Natural killer cell (primary cell): Measurements from ENCODE around the gene EIF3A. TPM values are rescaled to one million over a fixed set of nuclear protein-coding genes. Genes with fewer than 3 reads are reported as not detected.

ENCODE experiments used
- ATAC-seq, 3 donors: fragments of 150-1000 bp in 2 of 3; fragments of 200-7000 bp in 1 of 3; cut with Tn5 transposase; 1 replicate in 1 of 3; 2 replicates in 2 of 3; pipeline ENCODE4 v1.10.0; 2021; ENCODE audit warnings: mild to moderate bottlenecking in 2 of 3, moderate library complexity in 2 of 3
- DNase-seq, 2 donors: peaks; one replicate each; pipeline versions ENCODE4 v3.0.0 to v3.0.0-alpha.2; 2013 to 2021; ENCODE audit warnings: mixed read lengths in 1 of 2
- H3K27ac ChIP-seq: one replicate; pipeline ENCODE4 v1.5.1; 2013; ENCODE audit warnings: mild to moderate bottlenecking, low read length
- H3K27me3 ChIP-seq: one replicate; pipeline ENCODE4 v1.6.1; 2013; ENCODE audit warnings: low read length; ENCODE audit not compliant: control insufficient read depth, insufficient read depth
- H3K36me3 ChIP-seq: one replicate; pipeline ENCODE4 v1.6.1; 2013; ENCODE audit warnings: low read length; ENCODE audit not compliant: control insufficient read depth, insufficient read depth
- H3K4me1 ChIP-seq: one replicate; pipeline ENCODE4 v1.6.1; 2013; ENCODE audit warnings: low read length; ENCODE audit not compliant: control insufficient read depth, insufficient read depth
- H3K4me3 ChIP-seq: one replicate; pipeline ENCODE4 v1.5.1; 2013; ENCODE audit warnings: low read length
- H3K9me3 ChIP-seq: one replicate; pipeline ENCODE4 v1.6.1; 2013; ENCODE audit warnings: low read length; ENCODE audit not compliant: control insufficient read depth, insufficient read depth
- H3K27ac Mint-ChIP-seq, 2 donors: one replicate each; pipeline ENCODE4 v1.8.0; 2022; ENCODE audit warnings: mild to moderate bottlenecking in 2 of 2, mixed read lengths in 2 of 2, moderate library complexity in 1 of 2
- H3K27me3 Mint-ChIP-seq, 2 donors: one replicate each; pipeline ENCODE4 v1.8.0; 2022; ENCODE audit warnings: low read depth in 2 of 2, mixed read lengths in 2 of 2
- H3K36me3 Mint-ChIP-seq: one replicate; pipeline ENCODE4 v1.8.0; 2022; ENCODE audit warnings: mixed read lengths
- H3K4me1 Mint-ChIP-seq, 2 donors: one replicate each; pipeline ENCODE4 v1.8.0; 2022; ENCODE audit warnings: mixed read lengths in 2 of 2
- H3K4me3 Mint-ChIP-seq: one replicate; pipeline ENCODE4 v1.8.0; 2022; ENCODE audit warnings: mild to moderate bottlenecking, moderate library complexity, mixed read lengths
- H3K9me3 Mint-ChIP-seq, 2 donors: one replicate each; pipeline ENCODE4 v1.8.0; 2022; ENCODE audit warnings: mixed read lengths in 2 of 2
- CTCF ChIP-seq: fragments of 200-600 bp; IDR thresholded peaks from one replicate; pipeline ENCODE4 v1.8.0; 2022; ENCODE audit warnings: antibody characterized with exemption
- WGBS: methylation state at CpG from one replicate; pipeline ENCODE4 v1.1.7; 2013; ENCODE audit warnings: missing lambda C conversion rate; ENCODE audit not compliant: insufficient coverage; 5-methylcytosine and 5-hydroxymethylcytosine counted together
- intact Hi-C: fragments of 100-400 bp; cut with micrococcal nuclease; formaldehyde crosslinking; loops from one replicate; pipeline ENCODE4 v1.14.2; 2022
- total RNA-seq, 4 donors: library from RNA; stranded (reverse); fragments of 120-200 nt in 1 of 4; gene quantifications; one replicate each; pipeline versions ENCODE4 v1.2.3 to v1.2.4, GENCODE V29; 2013 to 2022

The EIF3A gene
- total RNA-seq, 3 donors from 2014 or later (not counting 1 experiment from before 2014, with no cell fraction given), result 102 to 115 (median 110) TPM

- Mint-ChIP-seq H3K27me3 (no peaks in the 10 kb centered on the region), H3K9me3 (no peaks in the 10 kb centered on the region), H3K4me1 (peaks cover 7% of the 10 kb centered on the region in 2 donors), H3K27ac (peak overlapping the region; percentile 79 to 82), H3K4me3 (no peak overlapping the region), H3K36me3 (peaks cover 3% of the 10 kb centered on the region)
- no peak for ATAC-seq
- H3K27me3 ChIP-seq, result no peaks in the 10 kb centered on the region
- H3K27ac ChIP-seq, result peak overlapping the region; percentile 64
- H3K4me3 ChIP-seq, result no peak overlapping the region
- peaks cover 42% of the 10 kb centered on the region for H3K36me3 ChIP-seq
- H3K4me1 ChIP-seq, result peaks cover 17% of the 10 kb centered on the region
- no peak for TF ChIP-seq CTCF
- intact Hi-C loops, result loop anchor here (1.0 to 5.0 kb wide), 2 partner anchors 39 to 44 kb away; partner anchors contain the start of genes EIF3A and SFXN4
- DNase-seq, result no peak
- 100% methylated on average over 2 of the region's 2 CpGs for WGBS
- no peaks in the 10 kb centered on the region for H3K9me3 ChIP-seq
Measured at GRCh38 chr10:119120875-119121274, 40.3 kb upstream of the EIF3A start.

- Histone ChIP-seq H3K36me3 (peaks cover 43% of the 10 kb centered on the region), H3K4me1 (peaks cover 17% of the 10 kb centered on the region), H3K4me3 (no peak overlapping the region), H3K9me3 (no peaks in the 10 kb centered on the region), H3K27me3 (no peaks in the 10 kb centered on the region), H3K27ac (peak overlapping the region; percentile 64)
- H3K27ac Mint-ChIP-seq, result peak overlapping the region; percentile 79 to 82
- H3K4me3 Mint-ChIP-seq, result no peak overlapping the region
- H3K4me1 Mint-ChIP-seq, result peaks cover 7% of the 10 kb centered on the region in 2 donors
- H3K36me3 Mint-ChIP-seq, result no peaks in the 10 kb centered on the region
- DNase-seq (peak in 1 of 2 donors; percentile 63), ATAC-seq (peak; percentile 88 to 97 (median 96))
- intact Hi-C loops, result loop anchor here (1.0 to 5.0 kb wide), 2 partner anchors 38 to 45 kb away; partner anchors contain the start of genes EIF3A and SFXN4
- H3K27me3 Mint-ChIP-seq, result no peaks in the 10 kb centered on the region
- 18% methylated on average over 3 of the region's 4 CpGs for WGBS
- no peaks in the 10 kb centered on the region for H3K9me3 Mint-ChIP-seq
- no peak for TF ChIP-seq CTCF
Measured at GRCh38 chr10:119120413-119120867, 39.8 kb upstream of the EIF3A start.

- WGBS, result 100% methylated on average over 1 of the region's 1 CpG
- no peaks in the 10 kb centered on the region for H3K27me3 Mint-ChIP-seq
- no peaks in the 10 kb centered on the region for H3K9me3 ChIP-seq
- H3K27ac Mint-ChIP-seq, result peak overlapping the region in 1 of 2 donors; percentile 79
- no peak overlapping the region for H3K4me3 Mint-ChIP-seq
- DNase-seq (no peak), ATAC-seq (no peak)
- H3K36me3 Mint-ChIP-seq, result no peaks in the 10 kb centered on the region
- no peaks in the 10 kb centered on the region for H3K9me3 Mint-ChIP-seq
- no peaks in the 10 kb centered on the region for H3K27me3 ChIP-seq
- peaks cover 40% of the 10 kb centered on the region for H3K36me3 ChIP-seq
- peaks cover 7% of the 10 kb centered on the region in 2 donors for H3K4me1 Mint-ChIP-seq
- H3K27ac ChIP-seq, result peak overlapping the region; percentile 2
- H3K4me1 ChIP-seq, result peaks cover 17% of the 10 kb centered on the region
- H3K4me3 ChIP-seq, result no peak overlapping the region
- intact Hi-C loops, result no loop called here
- no peak for TF ChIP-seq CTCF
Measured at GRCh38 chr10:119119400-119119799, 38.8 kb upstream of the EIF3A start.

- Mint-ChIP-seq H3K27ac (no peak overlapping the region), H3K36me3 (no peaks in the 10 kb centered on the region), H3K4me1 (peaks cover 7% of the 10 kb centered on the region in 2 donors), H3K4me3 (no peak overlapping the region), H3K9me3 (no peaks in the 10 kb centered on the region), H3K27me3 (no peaks in the 10 kb centered on the region)
- intact Hi-C loops, result no loop called here
- Histone ChIP-seq H3K36me3 (peaks cover 44% of the 10 kb centered on the region), H3K27me3 (no peaks in the 10 kb centered on the region), H3K4me1 (peaks cover 17% of the 10 kb centered on the region), H3K9me3 (no peaks in the 10 kb centered on the region), H3K27ac (no peak overlapping the region), H3K4me3 (no peak overlapping the region)
- no peak for DNase-seq
- TF ChIP-seq CTCF, result no peak
- ATAC-seq, result no peak
- WGBS, result 96% methylated on average over 5 of the region's 5 CpGs
Measured at GRCh38 chr10:119118231-119118630, 37.6 kb upstream of the EIF3A start.
